ENCODE measurements around the gene SLC22A31. TPM values are rescaled to one million over a fixed set of nuclear protein-coding genes. Genes with fewer than 3 reads are reported as not detected.

Gene SLC22A31
- polyA plus RNA-seq, 12 donors, result 0.31 to 3.7 (median 1.5) TPM; not detected in 2

DNA sequence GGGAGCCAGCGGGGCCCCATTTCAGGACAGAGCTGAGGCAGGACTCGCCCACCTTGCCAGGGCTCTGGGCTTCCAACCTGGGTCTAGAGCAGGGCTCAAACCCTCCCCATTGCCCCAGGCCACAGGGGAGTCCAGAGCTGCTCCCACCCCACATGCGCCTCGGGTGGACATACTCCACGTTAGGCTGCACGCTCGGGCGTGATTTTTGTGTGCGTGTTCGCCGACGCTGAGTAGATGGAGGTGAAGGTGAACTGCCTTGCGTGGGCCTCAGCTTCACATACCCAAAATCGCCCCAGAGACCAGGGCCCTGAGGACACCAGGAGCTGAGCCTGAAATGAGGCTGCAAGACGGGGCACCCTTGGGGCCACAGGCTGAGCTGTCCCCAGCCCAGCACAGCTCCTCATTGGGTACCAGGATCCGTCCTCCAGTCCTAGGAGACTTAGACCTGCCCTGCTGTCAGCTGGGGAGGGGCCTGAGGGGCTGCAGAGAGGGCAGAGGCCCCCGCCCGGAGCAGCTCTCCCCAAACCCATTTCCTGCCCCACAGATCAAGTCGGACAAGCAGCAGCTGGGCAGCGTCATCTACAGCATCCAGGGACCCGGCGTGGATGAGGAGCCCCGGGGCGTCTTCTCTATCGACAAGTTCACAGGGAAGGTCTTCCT is 20.6 kb downstream of the SLC22A31 start:
- DNase-seq, result no peak

DNA sequence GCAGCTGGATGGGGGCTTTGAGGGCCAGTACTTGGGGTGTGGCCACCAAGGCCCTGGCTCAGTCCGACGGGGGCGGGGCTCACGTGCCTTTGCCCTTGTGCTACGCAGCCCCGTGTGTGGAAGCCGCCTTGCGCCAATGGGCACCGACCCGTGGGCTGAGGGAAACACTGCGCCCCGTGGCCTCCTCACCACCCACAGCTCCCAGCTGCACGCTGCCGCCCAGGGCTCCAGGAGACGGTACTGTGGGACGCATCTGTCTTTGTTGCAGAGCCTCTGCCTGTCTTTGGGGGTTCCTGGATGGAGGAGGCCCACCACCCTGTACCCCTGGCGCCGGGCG is 21.2 kb downstream of the SLC22A31 start:
- DNase-seq, result no peak

- no peak for DNase-seq
Measured at GRCh38 chr16:89178453-89179147, 21.7 kb downstream of the SLC22A31 start.

GRCh38 chr16:89177501-89177900 is 22.8 kb downstream of the SLC22A31 start:
- no peak for DNase-seq

DNA sequence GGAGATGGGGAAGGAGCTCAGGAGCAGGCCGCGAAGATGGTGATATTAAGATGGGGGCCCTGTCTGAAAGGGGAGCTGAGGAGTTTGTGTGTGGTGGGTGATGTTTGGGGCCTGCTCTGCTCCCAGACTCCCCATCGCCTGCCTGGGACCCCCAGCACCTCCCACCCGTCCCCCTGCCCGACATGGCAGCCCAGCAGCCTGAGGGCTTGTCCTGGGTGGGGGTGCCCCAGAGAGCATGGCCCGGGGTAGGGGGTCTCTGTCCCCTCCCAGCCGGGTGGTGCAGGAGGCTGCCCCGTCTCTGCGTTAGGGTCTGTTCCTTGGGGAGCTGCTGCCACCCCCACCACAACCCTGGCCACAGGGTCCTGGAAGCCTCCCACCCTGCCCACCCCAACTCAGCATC is 23.6 kb downstream of the SLC22A31 start:
- DNase-seq, result no peak

GRCh38 chr16:89176147-89176690 is 24.1 kb downstream of the SLC22A31 start:
- no peak for DNase-seq

DNA sequence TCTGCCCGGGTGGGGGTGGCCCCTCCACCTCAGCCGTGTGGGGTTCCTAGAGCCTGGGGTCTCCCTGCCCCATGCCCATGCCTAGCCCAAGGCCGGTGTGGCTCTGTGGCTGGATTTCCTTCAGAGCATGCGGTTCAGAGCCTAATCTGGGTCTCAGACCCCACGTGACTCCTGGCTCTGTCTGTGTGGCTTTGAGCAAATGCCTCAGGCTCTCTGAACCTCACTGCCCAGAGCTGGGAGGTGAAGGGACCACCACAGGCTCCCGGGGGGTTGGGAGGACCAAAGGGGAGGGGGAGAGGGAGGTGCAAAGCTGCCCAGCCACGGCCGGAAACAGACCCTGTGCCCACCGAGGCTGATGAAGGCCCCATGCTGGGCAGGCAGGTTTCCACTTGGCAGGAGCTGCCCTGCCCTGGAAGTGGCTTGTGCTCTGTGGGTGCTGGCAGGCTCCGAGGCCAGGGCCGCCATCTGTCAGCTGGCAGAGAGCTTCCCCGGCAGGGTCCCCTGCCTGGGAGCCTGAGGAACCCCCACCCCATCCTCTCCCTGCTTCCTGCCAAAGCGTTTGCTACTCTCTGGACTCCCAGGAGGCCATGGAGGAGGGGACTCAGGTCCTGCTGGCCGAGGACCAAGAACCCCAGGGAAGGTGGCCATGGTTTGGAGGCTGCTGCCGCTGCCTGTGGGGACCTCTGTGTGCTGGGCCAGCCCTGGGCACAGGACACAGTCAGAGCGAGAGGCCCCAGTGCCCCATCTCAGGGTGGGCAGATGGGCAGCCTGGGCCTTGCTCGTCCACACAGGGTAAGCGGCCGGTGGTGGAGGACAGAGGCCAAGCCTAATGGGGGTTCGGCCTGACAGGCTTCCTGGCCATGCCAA is 24.8 kb downstream of the SLC22A31 start:
- DNase-seq, result no peak

GRCh38 chr16:89174877-89175276 is 25.5 kb downstream of the SLC22A31 start:
- DNase-seq, result no peak

DNA sequence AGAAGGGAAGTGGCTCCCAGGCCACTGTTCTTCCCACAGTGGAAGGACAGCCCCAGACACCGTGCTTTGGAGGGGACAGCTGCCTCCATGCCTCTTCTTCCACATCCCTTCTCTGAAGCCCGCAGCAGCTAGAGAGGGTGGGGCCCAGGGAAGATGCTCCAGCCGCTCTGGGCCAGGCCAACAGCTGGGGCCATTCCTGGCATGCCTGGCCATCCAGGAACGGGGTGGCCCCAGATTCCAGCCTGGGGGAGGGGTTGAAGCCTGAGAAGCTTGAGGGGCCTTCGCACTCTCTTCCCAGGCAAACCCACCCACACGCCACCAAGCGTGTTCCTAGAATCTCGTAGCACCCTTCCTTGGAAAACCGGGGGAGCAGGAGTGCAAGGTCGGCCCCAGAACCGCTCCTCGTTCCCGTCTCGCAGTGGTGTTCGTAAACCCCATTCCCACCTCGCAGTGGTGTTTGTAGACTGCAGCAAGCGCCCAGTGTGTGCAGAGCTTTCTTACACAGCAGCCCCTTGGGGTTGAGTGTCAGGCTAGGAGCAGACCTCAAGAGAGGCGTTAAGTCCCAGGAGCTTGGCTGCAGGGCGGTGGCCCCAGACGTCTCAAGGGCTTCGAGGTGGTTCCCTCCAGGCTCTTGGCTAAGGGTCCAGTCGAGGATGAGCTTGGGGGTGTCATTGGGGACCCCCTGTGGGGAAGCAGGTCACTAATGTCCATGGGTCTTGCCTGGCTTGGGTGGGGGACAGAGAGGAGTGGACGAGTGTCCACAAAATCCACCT is 26.1 kb downstream of the SLC22A31 start:
- no peak for DNase-seq

DNA sequence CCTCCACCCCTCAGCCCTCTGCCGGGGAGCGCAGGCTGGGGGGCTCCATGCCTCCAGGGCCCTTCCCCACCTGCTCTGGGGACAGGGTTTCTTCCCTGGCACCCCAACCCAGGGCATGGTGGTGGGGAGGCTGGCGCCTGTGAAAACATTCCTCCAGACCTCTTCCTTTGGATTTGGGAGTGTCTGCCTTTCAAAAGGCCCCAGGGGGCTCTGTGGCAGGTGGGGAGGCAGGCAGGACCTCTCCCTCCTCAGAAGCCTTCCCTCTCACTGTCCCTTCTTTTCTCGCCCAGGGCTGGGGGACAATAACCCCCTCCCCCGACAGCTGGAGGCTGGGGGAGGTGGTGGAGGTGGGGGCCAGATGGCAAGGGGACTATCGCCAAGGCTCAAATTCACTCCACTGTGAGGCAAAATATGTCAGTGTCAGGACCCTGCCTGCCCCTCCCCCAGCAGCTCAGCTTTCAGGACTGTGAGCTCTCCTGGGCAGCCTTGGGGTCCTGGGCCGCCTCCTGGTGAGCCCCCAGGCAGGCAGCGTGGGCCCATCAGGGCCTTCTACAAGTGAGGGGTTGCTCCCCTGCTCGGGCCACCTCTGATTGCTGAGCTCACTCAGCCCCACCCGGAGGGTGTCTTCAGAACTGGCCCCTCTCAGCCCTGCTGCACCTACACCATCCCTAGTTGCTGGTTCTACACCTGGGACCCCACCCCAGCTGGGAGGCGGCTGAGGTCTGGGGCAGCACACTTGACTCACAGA is 27.0 kb downstream of the SLC22A31 start:
- DNase-seq, result no peak

- no peak for DNase-seq
Measured at GRCh38 chr16:89172528-89173173, 27.7 kb downstream of the SLC22A31 start.

DNA sequence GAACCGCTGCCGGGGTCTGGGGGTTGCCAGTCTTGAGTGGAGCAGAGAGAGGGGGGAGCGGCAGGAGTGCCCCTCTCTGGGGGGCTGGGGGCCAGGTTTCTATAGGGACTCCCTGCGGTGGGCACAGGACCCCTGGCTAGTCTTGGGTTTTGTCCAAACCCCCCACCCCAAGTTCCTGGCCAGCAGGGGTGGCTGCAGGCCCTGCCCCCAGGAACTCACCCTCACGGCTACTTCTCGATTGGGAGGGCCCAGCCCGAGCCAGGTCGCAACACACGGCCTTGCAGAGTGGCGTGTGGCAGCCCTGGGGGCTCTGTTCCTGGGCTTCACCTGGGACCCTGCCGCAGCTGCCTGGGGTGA is 28.2 kb downstream of the SLC22A31 start:
- no peak for DNase-seq

GRCh38 chr16:89171216-89172170 is 28.8 kb downstream of the SLC22A31 start, which contains the start of gene CDH15:
Gene CDH15, plus strand, starts transcription at chr16:89171748. Its CDS starts 84 bp downstream, at chr16:89171832.
- DNase-seq, result peak; percentile 86

DNA sequence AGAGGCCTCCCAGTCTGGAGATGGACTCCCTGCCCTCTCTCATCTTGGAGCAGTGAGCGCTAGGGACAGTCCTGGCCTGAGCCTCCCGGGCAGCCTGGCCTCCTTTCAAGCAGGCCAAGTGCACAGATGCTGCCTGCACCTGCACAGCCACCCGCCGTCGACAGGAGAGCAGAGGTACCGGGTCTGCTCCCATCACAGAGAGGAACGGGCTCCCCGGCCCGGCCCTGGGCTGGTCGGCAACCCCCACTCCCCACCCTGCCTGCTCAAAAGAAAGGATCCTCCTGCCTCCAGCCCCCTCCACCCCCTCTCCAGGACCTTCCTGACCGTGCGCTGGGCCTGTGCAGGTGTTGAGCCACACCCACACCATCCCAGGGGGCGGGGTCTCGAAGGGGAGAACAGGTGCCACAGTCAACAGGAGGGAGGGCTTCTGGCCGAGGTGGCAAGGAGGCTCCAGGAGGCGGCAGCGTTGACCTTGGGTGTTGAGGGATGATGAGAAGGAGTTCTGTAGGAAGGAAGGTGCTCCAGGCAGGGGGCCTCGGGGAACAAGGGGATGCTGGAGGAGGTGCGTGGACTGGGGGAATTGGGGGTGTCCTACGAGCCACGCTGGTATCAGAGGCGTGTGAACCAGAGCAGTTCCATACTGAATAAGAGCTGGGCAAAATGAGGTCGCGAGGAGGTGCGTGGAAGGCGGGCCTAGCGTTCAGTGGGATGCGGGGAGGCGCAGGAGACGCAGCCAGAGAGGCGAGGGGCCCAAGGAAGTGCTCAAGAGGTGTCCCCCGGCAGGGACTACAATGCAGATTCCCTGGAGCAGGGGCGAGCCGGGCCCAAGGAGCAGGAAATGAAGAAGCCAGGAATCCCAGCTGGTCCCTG is 29.8 kb downstream of the SLC22A31 start:
- no peak for DNase-seq

DNA sequence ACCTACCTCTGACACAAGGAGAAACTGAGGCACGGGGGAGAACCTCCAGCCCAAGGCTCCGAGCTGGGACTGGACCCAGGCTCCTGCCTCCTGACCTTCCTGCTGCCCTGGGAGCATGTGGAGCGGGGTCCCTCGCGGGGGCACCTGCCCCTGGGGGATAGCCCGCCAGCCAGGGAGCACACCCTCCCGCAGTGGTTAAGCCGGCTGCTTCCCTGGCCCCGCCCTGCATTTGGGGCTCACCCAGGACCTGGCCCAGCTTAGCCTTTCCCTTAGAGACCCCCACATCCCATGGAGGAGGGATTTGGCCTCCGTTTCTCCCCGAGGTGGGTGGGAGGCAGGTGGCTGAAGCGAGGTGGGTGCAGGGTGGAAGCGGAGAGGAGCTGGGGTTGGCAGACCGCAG is 30.6 kb downstream of the SLC22A31 start:
- no peak for DNase-seq

DNA sequence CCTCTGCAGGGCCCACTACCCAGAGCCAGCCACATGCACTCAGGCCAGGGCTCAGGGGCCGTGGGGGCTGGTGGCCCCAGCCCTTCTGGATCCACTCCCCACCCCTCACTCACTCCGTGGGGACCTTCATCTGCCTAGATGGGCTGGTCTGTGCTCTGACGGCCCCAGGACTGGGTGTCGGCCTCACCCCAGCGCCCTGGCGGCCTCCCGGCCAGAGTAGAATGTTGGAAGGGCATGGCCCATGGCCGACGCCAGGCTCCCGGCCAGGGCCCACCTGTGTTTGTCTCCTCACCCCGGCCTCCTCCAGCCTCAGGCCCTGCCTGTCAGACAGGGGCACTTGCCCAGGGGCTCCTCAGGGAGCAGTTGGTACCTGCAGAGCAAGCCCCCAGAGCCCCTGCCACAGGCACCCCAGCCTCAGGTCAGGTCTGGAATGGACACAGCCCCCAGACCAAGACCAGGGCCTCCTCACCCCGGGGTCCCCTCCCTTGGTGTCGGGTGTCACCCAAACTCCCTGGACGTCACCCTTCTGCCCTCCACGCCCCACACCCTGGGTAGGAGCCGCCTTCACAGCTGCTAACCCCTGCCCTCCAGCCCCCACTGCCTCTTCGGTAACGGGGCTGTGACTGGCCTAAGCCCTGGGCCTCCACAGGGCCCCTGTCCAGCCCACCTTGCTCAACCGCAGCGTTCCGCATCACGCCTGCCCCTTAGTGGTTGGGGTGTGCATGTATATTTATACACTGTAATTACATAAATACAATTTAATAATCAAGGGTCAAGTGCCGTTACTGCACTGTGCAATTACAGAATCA is 31.8 kb downstream of the SLC22A31 start:
- DNase-seq, result no peak

- DNase-seq, result peak; percentile 69
Measured at GRCh38 chr16:89167425-89167941, 32.9 kb downstream of the SLC22A31 start.
